Effector CD4-positive, alpha-beta T cell (primary cell): ENCODE results near the gene DDIT3.
"Not testable (repeated sequence)": the region's sequence is repeated elsewhere in the genome, so short reads cannot be mapped to it uniquely, and the experiment has no call there.

Source experiments
- DNase-seq: peaks from one replicate; pipeline ENCODE4 v3.0.0-alpha.2; 2020

DDIT3 gene

GRCh38 chr12:57524814-57525614, 4.7 kb upstream of the DDIT3 start:
- DNase-seq = no peak

- DNase-seq = peak; percentile 14
Observed at GRCh38 chr12:57523706-57524614, 3.6 kb upstream of the DDIT3 start.

DNA sequence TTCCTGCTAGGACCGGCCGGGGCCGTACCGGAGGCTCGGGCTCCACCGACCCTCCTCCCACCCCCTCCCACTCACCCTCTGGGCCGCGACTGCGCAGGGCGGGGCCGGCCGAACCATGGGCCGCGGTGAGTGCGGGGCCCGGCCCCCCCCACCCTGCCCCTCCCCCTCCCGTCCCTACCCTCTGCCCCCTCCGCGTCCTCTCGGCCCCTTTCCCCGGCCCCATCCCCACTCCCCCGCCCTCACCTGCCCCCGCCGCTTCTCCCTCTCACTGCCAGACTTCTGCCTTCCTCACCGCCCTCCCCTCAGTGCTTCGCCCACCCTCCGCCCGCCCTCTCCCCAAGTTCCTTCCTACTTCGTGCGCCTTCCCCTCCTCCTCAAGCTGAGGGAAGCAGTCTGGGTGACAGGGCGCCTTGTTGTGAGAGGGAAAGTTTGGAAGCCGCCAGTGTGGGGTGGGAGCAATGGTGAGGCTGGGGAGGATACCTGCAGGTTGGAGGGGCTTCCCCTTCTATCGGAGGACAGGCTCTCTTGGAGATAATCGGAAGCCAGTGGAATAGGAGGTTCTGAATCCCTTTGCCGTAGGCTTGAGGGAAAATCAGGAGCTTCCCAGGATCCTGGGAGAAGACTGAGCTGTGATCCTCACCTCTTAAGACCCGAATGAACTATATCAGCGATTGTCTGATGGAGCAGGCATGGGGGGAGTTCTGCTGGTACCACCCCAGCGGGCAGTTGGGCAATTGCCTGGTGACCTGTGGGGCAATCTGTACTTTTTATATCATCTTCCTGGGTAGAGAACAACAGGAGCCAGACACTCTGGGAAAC, 2.8 kb upstream of the DDIT3 start:
- DNase-seq = peak; percentile 45

GRCh38 chr12:57522011-57522886, 1.9 kb upstream of the DDIT3 start, which contains the start of gene MBD6:
Gene MBD6 (plus strand): TSS chr12:57522824. CDS start chr12:57524304, 1,480 bp downstream.
- DNase-seq = peak; percentile 86

GRCh38 chr12:57521525-57522010, 1.3 kb upstream of the DDIT3 start:
- DNase-seq = peak; percentile 12

GRCh38 chr12:57519796-57520052, 590 bp downstream of the DDIT3 start:
- no peak for DNase-seq

DNA sequence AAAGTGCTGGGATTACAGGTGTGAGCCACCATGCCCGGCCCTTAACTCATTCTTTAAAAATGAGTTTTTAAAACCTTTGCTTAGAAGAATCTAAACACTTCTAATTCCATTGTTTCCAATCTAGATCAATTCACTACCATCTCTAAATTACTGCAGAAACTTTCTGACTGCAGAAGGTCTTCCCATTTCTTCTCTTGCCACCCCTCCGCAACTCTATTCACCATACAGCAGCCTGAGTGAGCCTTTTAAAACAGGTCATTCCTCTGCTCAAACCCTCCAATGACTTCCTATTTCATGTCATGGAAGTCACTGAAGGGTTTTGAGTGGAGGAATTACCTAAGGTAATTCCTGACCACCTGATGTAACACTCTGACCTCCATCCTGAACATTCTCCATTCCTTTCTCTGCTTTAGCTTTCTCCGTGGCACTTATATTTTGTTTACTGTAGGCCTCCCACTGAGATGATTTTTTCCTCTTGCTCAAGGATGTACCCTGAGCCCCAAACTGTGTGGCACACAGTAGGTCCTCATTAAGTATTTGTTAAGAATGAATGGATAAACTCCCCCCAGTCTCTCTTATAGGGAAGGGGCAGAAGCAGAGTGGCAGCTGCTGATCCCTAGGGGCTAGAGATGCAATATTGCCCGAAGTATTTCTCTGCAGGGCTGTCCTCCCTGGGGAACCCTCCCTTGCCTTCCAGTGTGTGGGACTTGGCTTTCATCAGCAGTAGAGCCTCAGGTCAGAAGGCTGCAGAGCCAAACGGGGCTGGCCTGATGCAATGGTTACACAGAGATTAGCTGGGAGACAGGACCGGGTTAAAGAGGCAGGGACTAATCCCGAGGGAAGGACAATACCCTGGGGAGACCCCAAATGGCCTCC, 1.2 kb downstream of the DDIT3 start:
- no peak for DNase-seq

DNA sequence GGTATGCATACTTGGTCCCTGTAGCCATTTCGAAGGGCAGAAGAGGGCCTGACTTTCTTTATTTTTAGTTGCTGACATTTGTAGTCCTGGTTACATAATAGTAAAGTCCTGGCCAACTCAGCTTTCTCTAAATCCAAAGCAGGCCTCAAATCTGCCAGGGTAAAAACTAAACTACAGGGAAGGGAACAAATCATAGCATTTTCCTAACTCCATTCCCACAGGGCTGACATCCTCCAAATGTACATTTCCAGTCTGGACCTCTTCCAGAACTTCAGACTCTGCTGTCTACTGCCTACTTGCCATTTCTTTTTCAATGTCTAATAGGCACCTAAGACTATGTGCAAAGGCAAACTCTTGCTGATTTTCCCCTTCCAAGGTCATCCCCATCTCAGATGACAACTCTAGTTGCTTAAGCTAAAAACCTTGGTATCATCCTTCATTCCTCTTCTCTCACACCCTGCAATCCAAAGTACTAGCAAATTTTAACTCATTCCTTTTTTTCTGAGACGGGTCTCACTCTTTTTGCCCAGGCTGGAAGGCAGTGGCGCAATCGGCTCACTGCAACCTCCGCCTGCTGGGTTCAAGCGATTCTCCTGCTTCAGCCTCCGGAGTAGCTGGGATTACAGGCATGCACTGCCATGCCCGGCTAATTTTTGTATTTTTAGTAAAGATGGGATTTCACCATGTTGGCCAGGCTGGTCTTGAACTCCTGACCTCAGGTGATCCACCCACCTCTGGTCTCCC, 2.0 kb downstream of the DDIT3 start:
- DNase-seq = no peak

GRCh38 chr12:57517718-57518117, 2.6 kb downstream of the DDIT3 start:
- not testable (repeated sequence) for DNase-seq

- DNase-seq = no peak
Observed at GRCh38 chr12:57517187-57517586, 3.1 kb downstream of the DDIT3 start.

- DNase-seq = no peak
Observed at GRCh38 chr12:57516617-57517153, 3.6 kb downstream of the DDIT3 start.

DNA sequence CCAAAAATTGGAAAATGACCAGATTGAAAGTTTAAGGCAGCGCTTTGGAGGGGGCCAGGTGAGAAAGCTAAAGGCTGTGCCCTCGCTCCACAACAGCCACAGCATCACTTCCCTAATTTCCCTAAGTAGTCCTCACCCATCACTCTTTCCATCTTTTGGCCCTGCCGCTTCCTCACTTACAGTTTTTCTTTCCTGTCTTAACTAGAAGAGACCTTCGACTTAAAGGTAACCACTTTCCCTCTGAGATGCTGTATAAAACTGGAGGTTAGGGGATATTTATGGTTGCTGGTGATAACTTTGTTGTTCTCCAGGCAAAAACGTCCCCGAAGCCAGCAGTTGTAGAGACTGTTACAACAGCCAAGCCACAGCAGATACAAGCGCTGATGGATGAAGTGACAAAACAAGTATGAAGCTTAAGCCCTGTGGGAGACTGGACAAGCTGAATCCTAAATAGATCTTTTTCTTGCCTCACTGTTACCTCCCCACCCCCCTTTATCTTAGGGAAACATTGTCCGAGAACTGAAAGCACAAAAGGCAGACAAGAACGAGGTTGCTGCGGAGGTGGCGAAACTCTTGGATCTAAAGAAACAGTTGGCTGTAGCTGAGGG, 4.3 kb downstream of the DDIT3 start:
- no peak for DNase-seq

DNA sequence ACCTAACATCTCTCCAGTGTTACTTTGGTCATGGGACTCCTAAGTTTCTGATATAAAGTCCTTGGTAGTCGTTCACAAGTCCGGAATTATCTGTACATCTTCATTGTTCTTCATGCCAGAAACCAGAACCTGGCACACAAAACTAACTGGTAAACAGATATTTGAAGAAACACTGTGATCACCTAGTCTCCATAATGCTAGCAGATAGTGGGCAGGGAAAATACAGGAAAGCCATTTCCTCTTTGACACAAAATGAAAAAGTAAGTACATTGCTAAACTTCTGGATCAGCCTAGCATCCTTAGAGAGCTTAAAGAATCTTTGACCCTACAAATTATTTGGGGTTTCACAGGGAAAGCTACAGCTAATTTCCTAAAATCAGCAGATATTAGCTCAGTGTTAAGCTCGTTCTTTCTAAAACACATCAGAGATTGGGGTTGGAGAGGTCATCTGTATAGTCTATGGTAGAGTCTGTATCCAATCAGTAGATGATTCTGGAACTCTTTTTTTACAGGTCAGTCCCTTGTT, 4.8 kb downstream of the DDIT3 start:
- DNase-seq = no peak

- DNase-seq = no peak
Observed at GRCh38 chr12:57514720-57515407, 5.5 kb downstream of the DDIT3 start.

DNA sequence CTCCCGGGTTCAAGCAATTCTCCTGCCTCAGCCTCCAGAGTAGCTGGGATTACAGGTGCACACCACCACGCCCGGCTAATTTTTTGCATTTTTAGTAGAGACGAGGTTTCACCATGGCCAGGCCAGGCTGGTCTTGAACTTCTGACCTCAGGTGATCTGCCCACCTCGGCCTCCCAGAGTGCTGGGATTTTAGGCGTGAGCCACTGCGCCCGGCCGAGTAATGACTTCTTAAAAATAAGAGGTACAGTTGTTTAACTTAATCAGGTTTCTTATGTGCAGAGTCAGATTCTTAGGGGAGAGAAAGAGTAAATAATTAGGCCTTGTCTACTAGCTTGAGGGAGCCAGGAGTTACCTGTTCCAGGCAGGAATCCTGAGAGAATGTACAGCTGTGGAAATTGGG, 6.1 kb downstream of the DDIT3 start:
- not testable (repeated sequence) for DNase-seq

GRCh38 chr12:57513677-57514076, 6.6 kb downstream of the DDIT3 start:
- not testable (repeated sequence) for DNase-seq

- no peak for DNase-seq
Observed at GRCh38 chr12:57513266-57513665, 7.0 kb downstream of the DDIT3 start.

- DNase-seq = no peak
Observed at GRCh38 chr12:57512665-57513064, 7.6 kb downstream of the DDIT3 start.
